ENCODE results near the gene GNG8. TPM values are rescaled to one million over a fixed set of nuclear protein-coding genes. Genes with fewer than 3 reads are reported as not detected.

Gene GNG8
- total RNA-seq, 1 experiment from 2014 or later, result not detected

DNA sequence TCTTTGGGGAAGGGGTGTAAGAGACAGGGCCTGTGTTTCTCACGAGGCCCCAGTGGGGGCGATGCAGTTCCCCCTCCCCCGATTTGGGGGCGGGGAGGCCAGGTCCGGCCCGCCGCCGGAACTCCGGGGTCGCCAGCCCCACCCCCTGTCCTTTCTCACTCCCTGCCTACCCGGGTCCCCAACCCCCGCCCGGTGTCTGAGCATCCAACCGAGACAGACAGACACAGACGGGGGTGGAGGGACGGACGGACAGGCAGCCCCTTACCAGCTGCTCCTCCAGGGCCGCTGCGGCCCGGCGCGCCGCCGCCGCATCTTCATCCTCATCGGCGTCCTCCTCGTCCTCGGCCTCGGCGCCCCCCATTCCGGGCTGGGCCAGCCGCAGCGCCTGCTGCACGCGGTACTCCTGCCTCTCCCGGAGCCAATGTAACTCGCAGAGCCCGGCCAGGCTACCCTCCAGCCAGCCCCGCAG is 24.6 kb upstream of the GNG8 start:
- no TSS peak for BruUV-seq (replicated peaks)
- peaks cover 14% of the 10 kb centered on the region for H3K4me1 Mint-ChIP-seq (ENCODE audit: low read depth, unreplicated experiment)
- H3K27ac Mint-ChIP-seq (ENCODE audit: unreplicated experiment), result no peak overlapping the region
- Histone ChIP-seq H3K36me3 (ENCODE audit: control insufficient read depth, insufficient read depth, low read length) (no peaks in the 10 kb centered on the region), H3K9me3 (no peaks in the 10 kb centered on the region), H3K27me3 (replicated peaks; ENCODE audit: control insufficient read depth, insufficient read depth, low read length) (no peaks in the 10 kb centered on the region; the same call in 1 of the 2 replicates), H3K4me3 (ENCODE audit: low read depth, low read length) (peak overlapping the region; percentile 54), H3K4me1 (peaks cover 11% of the 10 kb centered on the region; the same call in 1 of the 2 replicates)
- ChIA-PET CTCF (interaction anchor here (0.6 to 3.0 kb wide), 23 partner anchors 10 to 352 kb away, joined by 3 to 117 read pairs (median 8); partner anchors contain the start of genes GNG8 and PPP5C), POLR2A (interaction anchor here (1.0 to 1.3 kb wide), 5 partner anchors 12 to 190 kb away, joined by 3 to 15 read pairs (median 4); partner anchors contain the start of genes AP2S1 and CALM3)
- DNase-seq, result peak; percentile 37 to 41
- peaks cover 15% of the 10 kb centered on the region for H3K27me3 Mint-ChIP-seq (ENCODE audit: insufficient read depth, unreplicated experiment)
- TF ChIP-seq, protein P1, sequence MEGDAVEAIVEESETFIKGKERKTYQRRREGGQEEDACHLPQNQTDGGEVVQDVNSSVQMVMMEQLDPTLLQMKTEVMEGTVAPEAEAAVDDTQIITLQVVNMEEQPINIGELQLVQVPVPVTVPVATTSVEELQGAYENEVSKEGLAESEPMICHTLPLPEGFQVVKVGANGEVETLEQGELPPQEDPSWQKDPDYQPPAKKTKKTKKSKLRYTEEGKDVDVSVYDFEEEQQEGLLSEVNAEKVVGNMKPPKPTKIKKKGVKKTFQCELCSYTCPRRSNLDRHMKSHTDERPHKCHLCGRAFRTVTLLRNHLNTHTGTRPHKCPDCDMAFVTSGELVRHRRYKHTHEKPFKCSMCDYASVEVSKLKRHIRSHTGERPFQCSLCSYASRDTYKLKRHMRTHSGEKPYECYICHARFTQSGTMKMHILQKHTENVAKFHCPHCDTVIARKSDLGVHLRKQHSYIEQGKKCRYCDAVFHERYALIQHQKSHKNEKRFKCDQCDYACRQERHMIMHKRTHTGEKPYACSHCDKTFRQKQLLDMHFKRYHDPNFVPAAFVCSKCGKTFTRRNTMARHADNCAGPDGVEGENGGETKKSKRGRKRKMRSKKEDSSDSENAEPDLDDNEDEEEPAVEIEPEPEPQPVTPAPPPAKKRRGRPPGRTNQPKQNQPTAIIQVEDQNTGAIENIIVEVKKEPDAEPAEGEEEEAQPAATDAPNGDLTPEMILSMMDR (IDR thresholded peaks at IDR 0.05; ENCODE audit: insufficient read depth in 1 of 2, low read depth in 1 of 2, low read length in 1 of 2, severe bottlenecking in 1 of 2, unreplicated experiment in 1 of 2), result no peak
- no peaks in the 10 kb centered on the region for H3K9me3 Mint-ChIP-seq (ENCODE audit: unreplicated experiment)
- H3K36me3 Mint-ChIP-seq (ENCODE audit: insufficient read depth, unreplicated experiment), result peaks cover 8% of the 10 kb centered on the region
- intact Hi-C loops (cut with micrococcal nuclease; ENCODE audit: unreplicated experiment), result loop anchor here (1.0 kb wide), 1 partner anchor 26 kb away; no protein-coding TSS in a partner anchor
- peak overlapping the region; percentile 73 for H3K4me3 Mint-ChIP-seq (ENCODE audit: unreplicated experiment)

GRCh38 chr19:46660008-46660517 is 24.1 kb upstream of the GNG8 start:
- POLR2A ChIA-PET, result no interaction called here
- Histone ChIP-seq H3K9me3 (no peaks in the 10 kb centered on the region), H3K4me3 (ENCODE audit: low read depth, low read length) (no peak overlapping the region), H3K4me1 (peaks cover 11% of the 10 kb centered on the region; the same call in 1 of the 2 replicates), H3K27me3 (replicated peaks; ENCODE audit: control insufficient read depth, insufficient read depth, low read length) (no peaks in the 10 kb centered on the region; the same call in 1 of the 2 replicates), H3K36me3 (ENCODE audit: control insufficient read depth, insufficient read depth, low read length) (no peaks in the 10 kb centered on the region)
- Mint-ChIP-seq H3K36me3 (ENCODE audit: insufficient read depth, unreplicated experiment) (peaks cover 8% of the 10 kb centered on the region), H3K4me1 (ENCODE audit: low read depth, unreplicated experiment) (peaks cover 14% of the 10 kb centered on the region), H3K27ac (ENCODE audit: unreplicated experiment) (no peak overlapping the region), H3K9me3 (ENCODE audit: unreplicated experiment) (no peaks in the 10 kb centered on the region), H3K27me3 (ENCODE audit: insufficient read depth, unreplicated experiment) (peaks cover 15% of the 10 kb centered on the region), H3K4me3 (ENCODE audit: unreplicated experiment) (peak overlapping the region; percentile 73)
- BruUV-seq (replicated peaks), result no TSS peak
- TF ChIP-seq, protein P1 (IDR thresholded peaks at IDR 0.05; ENCODE audit: insufficient read depth in 1 of 2, low read depth in 1 of 2, low read length in 1 of 2, severe bottlenecking in 1 of 2, unreplicated experiment in 1 of 2), result no peak
- intact Hi-C loops (cut with micrococcal nuclease; ENCODE audit: unreplicated experiment), result no loop called here
- DNase-seq, result peak in 1 of 2 experiments; percentile 41
- CTCF ChIA-PET, result interaction anchor here (1.4 to 1.6 kb wide), 2 partner anchors 43 to 46 kb away, joined by 4 to 7 read pairs; no protein-coding TSS in a partner anchor

- Mint-ChIP-seq H3K4me1 (ENCODE audit: low read depth, unreplicated experiment) (peaks cover 14% of the 10 kb centered on the region), H3K9me3 (ENCODE audit: unreplicated experiment) (no peaks in the 10 kb centered on the region), H3K4me3 (ENCODE audit: unreplicated experiment) (peak overlapping the region; percentile 65), H3K27me3 (ENCODE audit: insufficient read depth, unreplicated experiment) (peaks cover 15% of the 10 kb centered on the region), H3K27ac (ENCODE audit: unreplicated experiment) (no peak overlapping the region), H3K36me3 (ENCODE audit: insufficient read depth, unreplicated experiment) (peaks cover 8% of the 10 kb centered on the region)
- Histone ChIP-seq H3K4me1 (peaks cover 11% of the 10 kb centered on the region; the same call in 1 of the 2 replicates), H3K4me3 (ENCODE audit: low read depth, low read length) (no peak overlapping the region), H3K27me3 (replicated peaks; ENCODE audit: control insufficient read depth, insufficient read depth, low read length) (no peaks in the 10 kb centered on the region; the same call in 1 of the 2 replicates), H3K36me3 (ENCODE audit: control insufficient read depth, insufficient read depth, low read length) (no peaks in the 10 kb centered on the region), H3K9me3 (no peaks in the 10 kb centered on the region)
- TF ChIP-seq, protein P1 (IDR thresholded peaks at IDR 0.05; ENCODE audit: insufficient read depth in 1 of 2, low read depth in 1 of 2, low read length in 1 of 2, severe bottlenecking in 1 of 2, unreplicated experiment in 1 of 2), result no peak
- peak; percentile 25 to 51 for DNase-seq
- ChIA-PET POLR2A (interaction anchor here (0.6 kb wide), 2 partner anchors 20 to 126 kb away, joined by 3 to 6 read pairs; no protein-coding TSS in a partner anchor), CTCF (interaction anchor here (0.5 to 1.6 kb wide), 3 partner anchors 42 to 53 kb away, joined by 3 to 7 read pairs (median 4); no protein-coding TSS in a partner anchor)
- intact Hi-C loops (cut with micrococcal nuclease; ENCODE audit: unreplicated experiment), result no loop called here
- no TSS peak for BruUV-seq (replicated peaks)
These were observed 23.4 kb upstream of the GNG8 start for GRCh38 chr19:46659151-46660007.
